ENCODE results near the gene ZFHX2. TPM values are rescaled to one million over a fixed set of nuclear protein-coding genes. Genes with fewer than 3 reads are reported as not detected.
A peak's percentile ranks its signal among the peaks of the same experiment; 100 is the strongest.

The ZFHX2 gene
- total RNA-seq, 1 experiment from 2014 or later = 19.4 TPM

GRCh38 chr14:23577004-23577681, 25.6 kb upstream of the ZFHX2 start:
- H2BK12ac ChIP-seq (ENCODE audit: insufficient read length, low read depth, low read length) = no peak overlapping the region
- H3K27ac ChIP-seq (ENCODE audit: insufficient read length, low read depth, low read length) = no peak overlapping the region
- no peak overlapping the region for H2BK5ac ChIP-seq (ENCODE audit: insufficient read length, low read length)
- H3K9me3 Mint-ChIP-seq = no peaks in the 10 kb centered on the region; a peak in 1 of 5 replicates
- peaks cover 33% of the 10 kb centered on the region for H3K23me2 ChIP-seq (ENCODE audit: insufficient read length, low read depth, low read length, poor library complexity, severe bottlenecking)
- H3K14ac ChIP-seq (ENCODE audit: insufficient read depth, low read length) = 0 out of 2 replicates have a peak overlapping the region, but pooled peaks have one; percentile 24
- peak; percentile 58 for DNase-seq
- WGBS (ENCODE audit: extremely low coverage, insufficient read length, low lambda C conversion rate) = no CpG with 5 or more reads among the region's 67 CpGs
- H3K18ac ChIP-seq (ENCODE audit: insufficient read length, low read depth, low read length) = peak overlapping the region; percentile 9
- H4K8ac ChIP-seq (replicated peaks; ENCODE audit: insufficient read length, low read depth, low read length) = no peak overlapping the region
- no peak overlapping the region for H2AFZ ChIP-seq (ENCODE audit: low read length)
- H2BK20ac ChIP-seq (ENCODE audit: low read depth, low read length, poor library complexity, severe bottlenecking) = no peak overlapping the region
- H2BK120ac ChIP-seq (ENCODE audit: low read depth, low read length, poor library complexity, severe bottlenecking) = no peak overlapping the region
- H3K4ac ChIP-seq (ENCODE audit: low read depth, low read length) = no peak overlapping the region
- H4K5ac ChIP-seq (ENCODE audit: insufficient read length, low read depth, low read length) = no peak overlapping the region
- peak overlapping the region; percentile 88 for H3K4me2 ChIP-seq (ENCODE audit: insufficient read depth, insufficient read length, low read length)
- no peak overlapping the region for H3K56ac ChIP-seq (ENCODE audit: insufficient read length, low read depth, low read length)
- H3K27me3 Mint-ChIP-seq (ENCODE audit: low read depth) = peaks cover 74% of the 10 kb centered on the region
- H3K4me1 Mint-ChIP-seq = peaks cover 27 to 45% of the 10 kb centered on the region in 2 experiments
- no peak overlapping the region for H2AK5ac ChIP-seq (ENCODE audit: insufficient read length, low read length)
- peaks cover 5% of the 10 kb centered on the region for H4K20me1 ChIP-seq (ENCODE audit: control insufficient read depth, insufficient read depth, insufficient read length)
- no peak overlapping the region for H4K91ac ChIP-seq (ENCODE audit: insufficient read length, low read depth, low read length)
- peak overlapping the region; percentile 57 to 93 for H3K4me3 Mint-ChIP-seq
- no peaks in the 10 kb centered on the region for H3K9me3 ChIP-seq (ENCODE audit: control insufficient read depth, low read depth, low read length)
- H3K79me1 ChIP-seq (ENCODE audit: insufficient read depth, low read depth, low read length, poor library complexity, severe bottlenecking) = no peaks in the 10 kb centered on the region
- no peak overlapping the region for H3K9ac ChIP-seq (ENCODE audit: extremely low read depth, insufficient read length, low read length)
- no peak overlapping the region for H3T11ph ChIP-seq (ENCODE audit: low read length)
- H3K36me3 Mint-ChIP-seq (ENCODE audit: insufficient read depth in 1 of 3, low read depth in 3 of 3) = peaks cover 0 to 31% (median 21%) of the 10 kb centered on the region in 3 experiments; a peak in 5 of 7 replicates
- TF ChIP-seq CTCF (conservative IDR thresholded peaks at IDR 0.05) = no peak
- peaks cover 3% of the 10 kb centered on the region; the same call in 1 of the 2 replicates for H3K4me1 ChIP-seq (ENCODE audit: insufficient read depth, low read length)
- peaks cover 7% of the 10 kb centered on the region; the same call in 1 of the 2 replicates for H3K27me3 ChIP-seq (ENCODE audit: insufficient read depth, low read length)
- no peak overlapping the region for H3K27ac Mint-ChIP-seq
- H3K23ac ChIP-seq (ENCODE audit: insufficient read length, low read depth, low read length) = no peak overlapping the region
- H3K79me2 ChIP-seq (ENCODE audit: insufficient read depth, low read length) = no peaks in the 10 kb centered on the region
- H2BK15ac ChIP-seq (ENCODE audit: low read depth, low read length) = no peak overlapping the region

Data from H9 (cell line).